Stimulated activated naive CD8-positive, alpha-beta T cell treated with anti-CD3 and anti-CD28 coated beads, Interleukin-15, Interleukin-2, amounts not matched to agents 100 ng/mL and 50 ng/mL, for 24 hours (primary cell): ENCODE results near the gene SLC39A5.
"Not testable (repeated sequence)": the region's sequence is repeated elsewhere in the genome, so short reads cannot be mapped to it uniquely, and the experiment has no call there.

Experiments used
- H3K27ac Mint-ChIP-seq: one replicate; pipeline ENCODE4 v1.8.0; 2021; ENCODE audit warnings: mild to moderate bottlenecking, mixed read lengths
- H3K27me3 Mint-ChIP-seq: one replicate; pipeline ENCODE4 v1.8.0; 2021; ENCODE audit warnings: mixed read lengths
- H3K36me3 Mint-ChIP-seq: one replicate; pipeline ENCODE4 v1.8.0; 2021; ENCODE audit warnings: low read depth, mixed read lengths
- H3K4me1 Mint-ChIP-seq: one replicate; pipeline ENCODE4 v1.8.0; 2021; ENCODE audit warnings: low read depth, mixed read lengths
- H3K4me3 Mint-ChIP-seq: one replicate; pipeline ENCODE4 v1.8.0; 2021; ENCODE audit warnings: mild to moderate bottlenecking, mixed read lengths
- H3K9me3 Mint-ChIP-seq: one replicate; pipeline ENCODE4 v1.8.0; 2021; ENCODE audit warnings: mixed read lengths

Gene SLC39A5

DNA sequence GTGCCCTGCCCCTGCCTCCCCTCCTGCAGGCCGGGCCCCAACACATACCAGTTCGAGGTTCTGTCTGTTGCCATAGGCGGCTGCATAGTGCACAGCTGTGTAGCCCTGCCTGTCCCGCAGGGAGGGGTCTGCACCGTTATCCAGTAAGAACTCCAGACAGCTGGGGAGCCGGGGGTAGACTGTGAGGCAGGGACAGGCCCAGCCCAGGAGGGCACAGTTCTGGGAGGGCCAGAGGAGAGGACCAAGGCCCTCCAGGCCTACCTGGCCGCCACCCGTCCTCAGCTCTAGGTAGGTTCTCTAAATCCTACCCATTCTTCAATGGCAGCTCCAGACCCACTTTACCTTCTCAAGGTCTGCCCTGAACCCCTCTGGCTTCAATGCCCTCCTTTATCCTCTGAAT is 18.9 kb downstream of the SLC39A5 start:
- Mint-ChIP-seq H3K4me3 (no peak overlapping the region), H3K4me1 (no peaks in the 10 kb centered on the region), H3K9me3 (no peaks in the 10 kb centered on the region), H3K27me3 (no peaks in the 10 kb centered on the region), H3K27ac (no peak overlapping the region), H3K36me3 (peaks cover 45% of the 10 kb centered on the region)

DNA sequence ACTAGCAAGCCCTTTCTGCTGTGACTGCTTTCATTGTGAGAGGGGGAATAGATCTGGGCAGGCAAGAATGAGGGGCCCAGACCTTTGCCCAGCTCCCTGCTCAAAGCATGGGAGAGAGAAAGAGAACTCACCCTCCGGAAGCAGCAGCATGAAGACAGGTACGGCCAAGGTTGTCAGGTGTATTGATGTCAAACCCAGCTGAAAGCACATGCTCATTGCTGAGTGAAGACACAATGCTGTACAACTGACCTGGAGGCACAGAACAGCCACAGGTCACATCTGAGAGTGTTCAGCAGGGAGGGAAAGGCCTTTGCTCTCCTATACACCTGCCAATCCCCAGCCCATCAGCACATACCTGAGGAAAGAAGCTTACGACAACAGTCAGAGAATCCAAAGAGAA is 22.8 kb downstream of the SLC39A5 start:
- Mint-ChIP-seq H3K27ac (no peak overlapping the region), H3K27me3 (no peaks in the 10 kb centered on the region), H3K9me3 (no peaks in the 10 kb centered on the region), H3K36me3 (peaks cover 49% of the 10 kb centered on the region), H3K4me1 (peaks cover 12% of the 10 kb centered on the region), H3K4me3 (no peak overlapping the region)

DNA sequence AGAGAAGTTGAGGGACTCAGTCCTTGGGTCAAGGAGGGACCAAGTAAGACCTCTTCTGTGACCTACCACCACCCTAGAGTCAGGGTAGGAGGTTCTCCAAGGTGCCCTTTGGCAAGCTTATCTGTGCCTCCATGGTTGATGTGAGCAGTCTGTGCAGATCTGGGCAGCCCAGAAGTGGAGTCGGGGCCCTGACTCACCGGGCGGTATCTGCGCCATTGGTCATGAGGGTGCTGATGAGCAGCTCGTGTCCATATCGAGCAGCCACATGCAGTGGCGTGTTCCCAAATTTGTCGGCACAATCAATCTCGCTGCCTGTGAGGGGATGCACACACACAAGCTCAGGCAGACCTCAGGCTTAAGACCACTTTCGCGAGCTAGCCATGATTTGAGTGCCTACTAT is 23.2 kb downstream of the SLC39A5 start:
- H3K36me3 Mint-ChIP-seq: peaks cover 49% of the 10 kb centered on the region
- H3K4me3 Mint-ChIP-seq: no peak overlapping the region
- H3K27ac Mint-ChIP-seq: no peak overlapping the region
- H3K4me1 Mint-ChIP-seq: peaks cover 12% of the 10 kb centered on the region
- no peaks in the 10 kb centered on the region for H3K9me3 Mint-ChIP-seq
- no peaks in the 10 kb centered on the region for H3K27me3 Mint-ChIP-seq

- H3K27ac Mint-ChIP-seq: no peak overlapping the region
- H3K4me1 Mint-ChIP-seq: peaks cover 20% of the 10 kb centered on the region
- H3K9me3 Mint-ChIP-seq: no peaks in the 10 kb centered on the region
- peaks cover 44% of the 10 kb centered on the region for H3K36me3 Mint-ChIP-seq
- no peaks in the 10 kb centered on the region for H3K27me3 Mint-ChIP-seq
- no peak overlapping the region for H3K4me3 Mint-ChIP-seq
These were observed 25.8 kb downstream of the SLC39A5 start for GRCh38 chr12:56255671-56256070.

DNA sequence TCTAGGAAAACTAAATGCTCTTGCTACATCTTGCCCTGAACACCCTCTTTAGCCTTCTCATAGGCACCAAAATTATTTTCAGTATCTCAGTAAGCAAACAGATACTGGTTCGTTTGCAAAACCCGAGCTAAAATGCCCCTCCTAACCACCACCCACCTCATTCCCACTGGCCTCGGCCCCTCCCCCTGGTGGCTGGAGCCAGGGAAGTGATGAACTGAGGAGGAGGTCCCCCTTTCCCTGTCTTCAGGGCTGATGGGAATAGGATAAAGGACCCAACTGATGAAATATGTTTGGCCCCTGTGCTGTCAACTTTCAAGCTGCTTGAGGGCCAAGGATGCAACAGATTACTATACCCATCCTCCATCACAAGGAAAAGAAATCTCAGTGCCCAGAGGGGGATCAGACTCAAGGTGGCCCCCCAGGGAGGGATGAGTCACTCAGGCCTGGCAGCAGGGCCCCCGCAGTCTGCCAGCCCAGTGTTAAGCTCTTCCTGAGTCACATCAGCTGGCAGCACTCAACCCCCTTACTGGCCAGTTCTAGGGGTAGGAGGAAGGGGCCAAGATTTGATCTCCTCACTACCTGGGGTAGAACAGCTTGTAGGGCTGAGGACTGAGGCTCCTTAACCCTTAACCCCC is 26.6 kb downstream of the SLC39A5 start:
- Mint-ChIP-seq H3K9me3 (no peaks in the 10 kb centered on the region), H3K27me3 (no peaks in the 10 kb centered on the region), H3K27ac (no peak overlapping the region), H3K4me1 (peaks cover 20% of the 10 kb centered on the region), H3K4me3 (peak overlapping the region; percentile 88), H3K36me3 (peaks cover 43% of the 10 kb centered on the region)

GRCh38 chr12:56257071-56257470 is 27.2 kb downstream of the SLC39A5 start:
- no peaks in the 10 kb centered on the region for H3K27me3 Mint-ChIP-seq
- H3K27ac Mint-ChIP-seq: no peak overlapping the region
- peak overlapping the region; percentile 88 for H3K4me3 Mint-ChIP-seq
- H3K4me1 Mint-ChIP-seq: peaks cover 20% of the 10 kb centered on the region
- peaks cover 36% of the 10 kb centered on the region for H3K36me3 Mint-ChIP-seq
- H3K9me3 Mint-ChIP-seq: no peaks in the 10 kb centered on the region

- Mint-ChIP-seq H3K9me3 (no peaks in the 10 kb centered on the region), H3K4me3 (peak overlapping the region; percentile 88), H3K36me3 (peaks cover 31% of the 10 kb centered on the region), H3K4me1 (peaks cover 20% of the 10 kb centered on the region), H3K27ac (peak overlapping the region; percentile 57), H3K27me3 (no peaks in the 10 kb centered on the region)
These were observed 27.7 kb downstream of the SLC39A5 start for GRCh38 chr12:56257491-56258067.

DNA sequence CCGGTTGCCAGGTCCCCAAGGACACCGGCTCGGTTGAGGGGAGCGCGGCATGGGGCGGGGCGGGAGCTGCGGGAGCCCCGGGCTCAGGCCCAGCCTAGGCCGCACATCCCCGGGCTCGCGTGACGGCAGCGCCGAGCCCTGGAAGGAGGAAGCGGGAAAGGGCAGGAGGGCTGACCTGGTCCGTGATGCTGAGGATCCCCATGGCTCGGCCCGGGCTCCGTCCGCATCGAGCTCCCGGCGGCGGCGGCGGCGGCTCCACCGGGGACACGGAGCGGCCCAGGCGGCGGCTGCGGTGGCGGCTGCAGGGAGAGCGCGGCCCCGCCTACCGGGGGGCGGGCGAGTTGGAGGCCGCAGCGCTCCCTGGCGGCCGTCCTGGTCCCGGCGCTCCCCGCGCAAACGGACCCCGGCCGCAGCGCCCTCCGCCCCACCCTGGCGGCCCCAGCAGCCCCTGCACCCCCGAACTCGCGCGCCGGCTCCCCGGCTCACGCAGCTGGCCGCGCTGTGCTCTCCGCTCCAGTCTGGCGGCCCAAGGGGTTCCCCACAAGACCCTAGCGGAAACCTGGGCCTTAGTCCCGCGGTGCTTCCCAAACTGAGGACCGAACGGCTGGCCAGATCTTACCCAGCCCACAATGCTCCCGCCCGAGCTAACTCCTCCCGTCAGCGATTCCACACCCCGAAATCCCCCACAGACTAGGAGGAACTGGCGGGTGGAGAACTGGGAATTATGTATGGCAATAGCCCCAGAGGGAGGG is 28.4 kb downstream of the SLC39A5 start, which contains the start of gene ANKRD52:
Gene ANKRD52, minus strand, starts transcription at position 317 of the 752 bp plus-strand sequence. Its CDS starts 115 bp downstream, at position 202.
- H3K4me1 Mint-ChIP-seq: peaks cover 20% of the 10 kb centered on the region
- peak within 1 kb of the TSS; percentile 86 for H3K27ac Mint-ChIP-seq
- H3K4me3 Mint-ChIP-seq: peak within 1 kb of the TSS; percentile 88

DNA sequence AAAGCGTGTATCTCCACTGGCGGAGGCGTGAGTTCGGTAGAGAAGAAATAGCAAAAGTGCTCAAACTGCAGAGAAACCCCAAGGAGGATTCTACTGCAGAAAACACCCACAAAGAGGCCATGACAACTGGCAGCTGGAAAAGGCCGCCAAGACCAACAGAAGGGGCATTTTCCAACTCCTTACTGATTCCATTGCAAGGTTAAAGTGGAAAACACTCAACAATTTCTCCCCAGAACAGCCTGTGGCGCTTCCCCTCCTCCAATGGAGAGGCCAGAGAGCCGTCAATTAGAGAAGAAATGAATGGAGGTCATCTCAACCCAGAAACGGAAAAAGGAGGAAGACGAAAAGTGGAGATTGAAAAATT is 29.0 kb downstream of the SLC39A5 start:
- peaks cover 20% of the 10 kb centered on the region for H3K4me1 Mint-ChIP-seq
- H3K27ac Mint-ChIP-seq: peak overlapping the region; percentile 86
- H3K4me3 Mint-ChIP-seq: peak overlapping the region; percentile 88
- no peaks in the 10 kb centered on the region for H3K27me3 Mint-ChIP-seq
- H3K9me3 Mint-ChIP-seq: no peaks in the 10 kb centered on the region
- peaks cover 19% of the 10 kb centered on the region for H3K36me3 Mint-ChIP-seq

More for the DNA sequence above, 28.4 kb downstream of the SLC39A5 start, which contains the start of gene ANKRD52:
- Mint-ChIP-seq H3K36me3 (peaks cover 25% of the 10 kb centered on the region), H3K9me3 (no peaks in the 10 kb centered on the region), H3K27me3 (no peaks in the 10 kb centered on the region)

GRCh38 chr12:56260380-56260779 is 30.5 kb downstream of the SLC39A5 start:
- H3K36me3 Mint-ChIP-seq: peaks cover 9% of the 10 kb centered on the region
- peak overlapping the region; percentile 65 for H3K27ac Mint-ChIP-seq
- no peaks in the 10 kb centered on the region for H3K9me3 Mint-ChIP-seq
- peaks cover 20% of the 10 kb centered on the region for H3K4me1 Mint-ChIP-seq
- peak overlapping the region; percentile 30 for H3K4me3 Mint-ChIP-seq
- no peaks in the 10 kb centered on the region for H3K27me3 Mint-ChIP-seq

GRCh38 chr12:56260921-56261320 is 31.1 kb downstream of the SLC39A5 start:
- Mint-ChIP-seq H3K36me3 (peaks cover 8% of the 10 kb centered on the region), H3K27me3 (no peaks in the 10 kb centered on the region), H3K27ac (no peak overlapping the region), H3K4me1 (peaks cover 24% of the 10 kb centered on the region), H3K9me3 (no peaks in the 10 kb centered on the region), H3K4me3 (no peak overlapping the region)

GRCh38 chr12:56261503-56262232 is 31.8 kb downstream of the SLC39A5 start:
- Mint-ChIP-seq H3K4me1 (peaks cover 23% of the 10 kb centered on the region), H3K27ac (no peak overlapping the region), H3K4me3 (no peak overlapping the region), H3K36me3 (peaks cover 5% of the 10 kb centered on the region), H3K27me3 (no peaks in the 10 kb centered on the region), H3K9me3 (no peaks in the 10 kb centered on the region)

- H3K36me3 Mint-ChIP-seq, H3K9me3 Mint-ChIP-seq, H3K4me3 Mint-ChIP-seq, H3K27ac Mint-ChIP-seq, H3K27me3 Mint-ChIP-seq: not testable (repeated sequence)
- H3K4me1 Mint-ChIP-seq: peaks cover 23% of the 10 kb centered on the region
These were observed 33.1 kb downstream of the SLC39A5 start for GRCh38 chr12:56262955-56263354.

- peak overlapping the region; percentile 82 for H3K27ac Mint-ChIP-seq
- not testable (repeated sequence) for H3K9me3 Mint-ChIP-seq, H3K27me3 Mint-ChIP-seq
- H3K36me3 Mint-ChIP-seq: peaks cover 12% of the 10 kb centered on the region
- H3K4me1 Mint-ChIP-seq: peaks cover 17% of the 10 kb centered on the region
- peak overlapping the region; percentile 86 for H3K4me3 Mint-ChIP-seq
These were observed 36.3 kb downstream of the SLC39A5 start for GRCh38 chr12:56266068-56266692.
